ENCODE measurements around the gene GOLGA8B.

GRCh38 chr15:34610354-34610753, 26.9 kb upstream of the GOLGA8B start:
- TF ChIP-seq CTCF (IDR thresholded peaks at IDR 0.05) (peak in 2 of 3 experiments; percentile 16 to 26), EP300 (IDR thresholded peaks at IDR 0.05) (no peak), POLR2A (IDR thresholded peaks at IDR 0.05; ENCODE audit: low read depth) (no peak), POLR2AphosphoS5 (IDR thresholded peaks at IDR 0.05) (no peak)

Data from esophagus muscularis mucosa (tissue), 4 donors.